HepG2 (cell line): Measurements from ENCODE around the gene ASL. TPM values are rescaled to one million over a fixed set of nuclear protein-coding genes. Genes with fewer than 3 reads are reported as not detected.
"Not testable (repeated sequence)": the region's sequence is repeated elsewhere in the genome, so short reads cannot be mapped to it uniquely, and the experiment has no call there.

Source experiments
- ATAC-seq: fragments of 200-7000 bp; cut with Tn5 transposase; 3 replicates; pipeline ENCODE4 v1.9.1; 2020; ENCODE audit warnings: mild to moderate bottlenecking, moderate library complexity
- BruUV-seq: library from RNA; stranded (reverse); fragments of 400-500 nt; replicated peaks from 2 replicates; lab custom pipeline; 2021; lab: Mats Ljungman, UMichigan
- CTCF ChIA-PET: fragments of 300-600 bp; formaldehyde crosslinking; extraction: SDS; loops from one replicate; lab custom pipeline; 2021; ENCODE audit warnings: low total read pairs, inconsistent platforms, low intra/inter-chr PET ratio; lab: Yijun Ruan, JAX
- POLR2A ChIA-PET: fragments of 350-600 bp; sonication (Branson Sonifier 250); formaldehyde crosslinking; loops from one replicate; lab custom pipeline; 2020; ENCODE audit warnings: antibody characterized with exemption, inconsistent platforms; lab: Yijun Ruan, JAX
- DNase-seq: peaks from one replicate; pipeline ENCODE4 v3.0.0-alpha.2; 2015; ENCODE audit warnings: low spot score
- FAIRE-seq: peaks from 3 replicates; lab custom pipeline; 2011; peaks lifted over from hg19 to GRCh38; lab: Jason Lieb, UNC
- H2AFZ ChIP-seq: one replicate; pipeline ENCODE4 v1.6.1; 2011; ENCODE audit warnings: low read length, inconsistent platforms
- H3K27ac ChIP-seq: fragments of 300-600 bp; 3 replicates; pipeline ENCODE4 v1.8.0; 2011; ENCODE audit warnings: mixed run types, mild to moderate bottlenecking, mixed read lengths, low read length, inconsistent platforms; ENCODE audit not compliant: insufficient read depth; ENCODE audit errors: extremely low read length
- H3K27me3 ChIP-seq, 2 experiments: fragments of 200-600 bp in 1 of 2; 2 replicates in 1 of 2; 3 replicates in 1 of 2; pipeline versions ENCODE4 v1.6.0 to v1.8.0; 2011; ENCODE audit warnings: low read length in 2 of 2, mild to moderate bottlenecking in 2 of 2, moderate library complexity in 2 of 2, inconsistent platforms in 1 of 2; ENCODE audit not compliant: insufficient read depth in 2 of 2, control insufficient read depth in 1 of 2
- H3K36me3 ChIP-seq, 2 experiments: fragments of 200-600 bp in 1 of 2; replicated peaks in 1 of 2; 2 replicates in 1 of 2; 3 replicates in 1 of 2; pipeline versions ENCODE4 v1.5.1 to v1.8.0; 2011; ENCODE audit warnings: low read length in 2 of 2, inconsistent platforms in 1 of 2; ENCODE audit not compliant: insufficient read depth in 2 of 2, control insufficient read depth in 1 of 2
- H3K4me1 ChIP-seq: 2 replicates; pipeline ENCODE4 v1.5.1; 2012; ENCODE audit warnings: low read length, inconsistent platforms; ENCODE audit not compliant: insufficient read depth
- H3K4me2 ChIP-seq: 2 replicates; pipeline ENCODE4 v1.6.0; 2011; ENCODE audit warnings: low read depth, low read length, inconsistent platforms
- H3K4me3 ChIP-seq, 3 experiments: fragments of 200-600 bp in 1 of 3; sonication (generic), shearing (Covaris generic) in 1 of 3; replicated peaks in 1 of 3; 2 replicates each; pipeline ENCODE4 v1.5.1; 2011 to 2016; ENCODE audit warnings: low read length in 3 of 3, inconsistent platforms in 2 of 3, low read depth in 2 of 3, mild to moderate bottlenecking in 2 of 3, control low read depth in 1 of 3, mixed read lengths in 1 of 3; ENCODE audit not compliant: insufficient read depth in 1 of 3
- H3K79me2 ChIP-seq: one replicate; pipeline ENCODE4 v1.6.1; 2011; ENCODE audit warnings: low read length, inconsistent platforms; ENCODE audit not compliant: insufficient read depth
- H3K9ac ChIP-seq: 2 replicates; pipeline ENCODE4 v1.6.0; 2011; ENCODE audit warnings: mild to moderate bottlenecking, low read depth, low read length, inconsistent platforms; ENCODE audit not compliant: insufficient read depth
- H3K9me3 ChIP-seq: 2 replicates; pipeline ENCODE4 v1.5.1; 2012; ENCODE audit warnings: mild to moderate bottlenecking, low read length
- H4K20me1 ChIP-seq: 2 replicates; pipeline ENCODE4 v1.6.0; 2011; ENCODE audit warnings: inconsistent platforms, mild to moderate bottlenecking, low read length, moderate library complexity; ENCODE audit not compliant: insufficient read depth
- MAFF ChIP-seq: IDR thresholded peaks from 2 replicates; pipeline ENCODE4 v1.6.1; 2011; ENCODE audit warnings: low read depth, low read length, improper control_type of control experiment
- MAFK ChIP-seq, 2 experiments: IDR thresholded peaks in 1 of 2; conservative IDR thresholded peaks in 1 of 2; 2 replicates each; pipeline ENCODE4 v1.6.1; 2011; ENCODE audit warnings: improper control_type of control experiment in 2 of 2, low read length in 2 of 2
- MED1 ChIP-seq: sonication (generic); formaldehyde crosslinking; IDR thresholded peaks from 2 replicates; pipeline ENCODE4 v1.4.0; 2020; ENCODE audit warnings: missing genetic modification reagents
- REL ChIP-seq: sonication (generic); formaldehyde crosslinking; conservative IDR thresholded peaks from 2 replicates; pipeline ENCODE4 v1.8.0; 2022; ENCODE audit warnings: mild to moderate bottlenecking, missing genetic modification reagents, moderate library complexity
- RXRB ChIP-seq: IDR thresholded peaks from 2 replicates; pipeline ENCODE4 v1.6.1; 2016; ENCODE audit warnings: borderline replicate concordance, missing genetic modification reagents, missing compliant biosample characterization
- SMAD3 ChIP-seq: sonication (generic); formaldehyde crosslinking; IDR thresholded peaks from 2 replicates; pipeline ENCODE4 v1.4.0; 2020; ENCODE audit warnings: missing genetic modification reagents
- ZNF33A ChIP-seq: sonication (generic); formaldehyde crosslinking; IDR thresholded peaks from 2 replicates; pipeline ENCODE4 v1.5.1; 2020; ENCODE audit warnings: missing genetic modification reagents, mild to moderate bottlenecking, moderate library complexity, borderline replicate concordance
- ZNF550 ChIP-seq: sonication (generic); formaldehyde crosslinking; IDR thresholded peaks from 2 replicates; pipeline ENCODE4 v1.4.0; 2020; ENCODE audit warnings: mild to moderate bottlenecking, missing genetic modification reagents, borderline replicate concordance
- ZNF766 ChIP-seq: sonication (generic); formaldehyde crosslinking; IDR thresholded peaks from 2 replicates; pipeline ENCODE4 v1.5.0; 2020; ENCODE audit warnings: missing genetic modification reagents, borderline replicate concordance
- WGBS: methylation state at CpG from one replicate; pipeline ENCODE4 v1.1.6; 2017; ENCODE audit warnings: low lambda C conversion rate; 5-methylcytosine and 5-hydroxymethylcytosine counted together
- in situ Hi-C: cut with HindIII; loops from 2 replicates; pipeline ENCODE4 v1.10.0; 2017; ENCODE audit warnings: low pct_unique_long_range_greater_than_20kb; ENCODE audit not compliant: extremely low pct_ligation_motif_present
- intact Hi-C: fragments of 100-400 bp; cut with micrococcal nuclease; formaldehyde crosslinking; loops from one replicate; pipeline ENCODE4 v1.10.0; 2022; ENCODE audit not compliant: unreplicated experiment
- polyA plus RNA-seq, 8 experiments: library from polyadenylated mRNA; depleted of rRNA in 3 of 8; stranded (reverse) in 7 of 8; unstranded in 1 of 8; fragments of >200 nt; fragmentation: Illumina TruSeq in 4 of 8; extraction: Trizol in 4 of 8; gene quantifications; 2 replicates each; pipeline versions ENCODE4 v1.2.1 to v1.2.3, GENCODE V29; 2011 to 2016; ENCODE audit warnings: low read depth in 4 of 8, missing spikeins in 1 of 8, mixed read lengths in 1 of 8; ENCODE audit not compliant: insufficient read depth in 1 of 8
- total RNA-seq, 5 experiments: library from RNA; depleted of rRNA; stranded (reverse); fragments of >200 nt; fragmentation: Illumina TruSeq; extraction: Trizol; gene quantifications; 2 replicates each; pipeline ENCODE4 v1.2.3, GENCODE V29; 2016; ENCODE audit warnings: low read depth in 1 of 5

Gene ASL
- total and polyA plus RNA-seq, 2 of the 13 experiments (the other 11 are each of a cell fraction or from before 2014, with no cell fraction given): 71.4 to 96.5 TPM

- TF ChIP-seq ZNF766 (CRISPR knock-in tag): no peak
- 0 out of 2 replicates have a peak, but pooled peaks have one; percentile 35 for TF ChIP-seq SMAD3 (CRISPR knock-in tag)
- peak; percentile 26; the same call in 1 of the 2 replicates for TF ChIP-seq MED1 (CRISPR knock-in tag)
- peak; percentile 32; the same call in 1 of the 2 replicates for TF ChIP-seq RXRB (CRISPR knock-in tag)
Measured at GRCh38 chr7:66119245-66119850, 43.7 kb downstream of the ASL start (continued).

- Histone ChIP-seq H3K36me3 (peaks cover 0 to 10% of the 10 kb centered on the region in 2 experiments; a peak in 1 of 5 replicates), H3K4me2 (no peak overlapping the region), H3K4me3 (no peak overlapping the region), H2AFZ (no peak overlapping the region), H4K20me1 (no peaks in the 10 kb centered on the region; the same call in 1 of the 2 replicates), H3K9me3 (no peaks in the 10 kb centered on the region), H3K4me1 (peaks cover 79% of the 10 kb centered on the region), H3K79me2 (peaks cover 80% of the 10 kb centered on the region), H3K27me3 (no peaks in the 10 kb centered on the region), H3K9ac (no peak overlapping the region), H3K27ac (no peak overlapping the region)
- BruUV-seq: no TSS peak
- ChIA-PET CTCF (no interaction called here), POLR2A (no interaction called here)
- ATAC-seq (no peak), FAIRE-seq (no peak), DNase-seq (no peak)
- TF ChIP-seq MAFK (conservative IDR thresholded peaks at IDR 0.05 in 1 of 2, IDR thresholded peaks at IDR 0.05 in 1 of 2; ENCODE audit: low read length in 2 of 2) (peak; percentile 44 to 76; a peak in 3 of 4 replicates), REL (CRISPR knock-in tag) (no peak), ZNF550 (CRISPR knock-in tag) (no peak), ZNF33A (CRISPR knock-in tag) (no peak), MAFF (peak; percentile 45)
- in situ Hi-C loops: no loop called here
- 96% methylated on average over 9 of the region's 9 CpGs for WGBS
- intact Hi-C loops: no loop called here
Measured at GRCh38 chr7:66123175-66123528, 47.5 kb downstream of the ASL start.

GRCh38 chr7:66124569-66124861 is 48.9 kb downstream of the ASL start:
- H4K20me1 ChIP-seq, ATAC-seq, H3K4me3 ChIP-seq, intact Hi-C loops, H3K27me3 ChIP-seq, BruUV-seq, H2AFZ ChIP-seq, CTCF ChIA-PET, H3K9me3 ChIP-seq, in situ Hi-C loops, H3K27ac ChIP-seq, H3K9ac ChIP-seq, FAIRE-seq, DNase-seq, H3K4me2 ChIP-seq: not testable (repeated sequence)
- Histone ChIP-seq H3K79me2 (peaks cover 73% of the 10 kb centered on the region), H3K36me3 (peaks cover 0 to 10% of the 10 kb centered on the region in 2 experiments; a peak in 1 of 5 replicates), H3K4me1 (peaks cover 65% of the 10 kb centered on the region)
- POLR2A ChIA-PET: interaction anchor here (1.6 kb wide), 1 partner anchor 10 kb away, joined by 8 read pairs; the partner anchor contains the start of gene CRCP
- WGBS: 95% methylated on average over 5 of the region's 5 CpGs
